SHP77 treated with DMSO at 0.1 percent for 48 hours (cell line): Measurements from ENCODE around the gene FOXP2.
"Not testable (repeated sequence)": the region's sequence is repeated elsewhere in the genome, so short reads cannot be mapped to it uniquely, and the experiment has no call there.

ENCODE experiments used
- DNase-seq: peaks from one replicate; lab custom pipeline; 2025; lab: John Stamatoyannopoulos, UW

FOXP2 gene

GRCh38 chr7:114588506-114588905 is 173.9 kb downstream of the FOXP2 start:
- DNase-seq: no peak

GRCh38 chr7:114589436-114589835 is 174.8 kb downstream of the FOXP2 start:
- no peak for DNase-seq

- DNase-seq: no peak
Observed at GRCh38 chr7:114590298-114590697, 175.7 kb downstream of the FOXP2 start.

- DNase-seq: no peak
Observed at GRCh38 chr7:114598946-114599345, 184.3 kb downstream of the FOXP2 start.

- DNase-seq: no peak
Observed at GRCh38 chr7:114606100-114606499, 191.5 kb downstream of the FOXP2 start.

GRCh38 chr7:114608822-114609221 is 194.2 kb downstream of the FOXP2 start:
- DNase-seq: not testable (repeated sequence)

GRCh38 chr7:114620208-114620607 is 205.6 kb downstream of the FOXP2 start:
- no peak for DNase-seq

GRCh38 chr7:114622221-114622620 is 207.6 kb downstream of the FOXP2 start:
- no peak for DNase-seq

- DNase-seq: no peak
Observed at GRCh38 chr7:114623146-114623545, 208.5 kb downstream of the FOXP2 start.

- DNase-seq: no peak
Observed at GRCh38 chr7:114627231-114627630, 212.6 kb downstream of the FOXP2 start.

GRCh38 chr7:114628362-114628761 is 213.7 kb downstream of the FOXP2 start:
- DNase-seq: no peak

- DNase-seq: no peak
Observed at GRCh38 chr7:114629762-114630161, 215.1 kb downstream of the FOXP2 start.

GRCh38 chr7:114630201-114630990 is 215.8 kb downstream of the FOXP2 start:
- DNase-seq: no peak

- DNase-seq: no peak
Observed at GRCh38 chr7:114631249-114631822, 216.7 kb downstream of the FOXP2 start.

- no peak for DNase-seq
Observed at GRCh38 chr7:114639451-114639850, 224.8 kb downstream of the FOXP2 start.

- DNase-seq: no peak
Observed at GRCh38 chr7:114644455-114644854, 229.8 kb downstream of the FOXP2 start.

GRCh38 chr7:114645451-114645850 is 230.8 kb downstream of the FOXP2 start:
- no peak for DNase-seq

GRCh38 chr7:114647518-114647917 is 232.9 kb downstream of the FOXP2 start:
- no peak for DNase-seq

- DNase-seq: no peak
Observed at GRCh38 chr7:114648117-114648516, 233.5 kb downstream of the FOXP2 start.

GRCh38 chr7:114648680-114649079 is 234.1 kb downstream of the FOXP2 start:
- DNase-seq: peak; percentile 65

GRCh38 chr7:114649689-114650088 is 235.1 kb downstream of the FOXP2 start:
- no peak for DNase-seq

- no peak for DNase-seq
Observed at GRCh38 chr7:114650491-114650890, 235.9 kb downstream of the FOXP2 start.

GRCh38 chr7:114652041-114652440 is 237.4 kb downstream of the FOXP2 start:
- peak; percentile 72 for DNase-seq
